MCF 10A (cell line): Measurements from ENCODE around the gene IFIT5. TPM values are rescaled to one million over a fixed set of nuclear protein-coding genes. Genes with fewer than 3 reads are reported as not detected.
A peak's percentile ranks its signal among the peaks of the same experiment; 100 is the strongest.

Experiments used
- Bru-seq: library from RNA; stranded (reverse); fragments of 400-500 nt; gene quantifications from one replicate; lab custom pipeline; 2021; lab: Mats Ljungman, UMichigan
- BruChase-seq, 2 experiments: library from RNA; stranded (reverse); fragments of 400-500 nt; gene quantifications; one replicate each; lab custom pipeline; 2021; lab: Mats Ljungman, UMichigan
- BruUV-seq: library from RNA; stranded (reverse); fragments of 400-500 nt; replicated peaks from 2 replicates; lab custom pipeline; 2021; lab: Mats Ljungman, UMichigan
- CTCF ChIA-PET: fragments of 300-600 bp; sonication (Branson Sonifier 250); formaldehyde crosslinking; extraction: SDS; loops from one replicate; lab custom pipeline; 2021; ENCODE audit warnings: antibody characterized with exemption, inconsistent platforms; lab: Yijun Ruan, JAX
- POLR2A ChIA-PET: fragments of 300-600, 350-650 bp; sonication (Branson Sonifier 250); formaldehyde crosslinking; extraction: SDS; loops from one replicate; lab custom pipeline; 2020; ENCODE audit warnings: antibody characterized with exemption, inconsistent platforms; lab: Yijun Ruan, JAX
- DNase-seq: peaks from one replicate; pipeline ENCODE4 v3.0.0-alpha.2; 2018; ENCODE audit not compliant: unreplicated experiment
- H3K27ac Mint-ChIP-seq: one replicate; pipeline ENCODE4 v1.8.0; 2022; ENCODE audit warnings: mild to moderate bottlenecking, low read depth, mixed read lengths; ENCODE audit not compliant: unreplicated experiment
- H3K27me3 Mint-ChIP-seq: one replicate; pipeline ENCODE4 v1.8.0; 2022; ENCODE audit warnings: mixed read lengths; ENCODE audit not compliant: insufficient read depth, unreplicated experiment
- H3K36me3 Mint-ChIP-seq: one replicate; pipeline ENCODE4 v1.8.0; 2022; ENCODE audit warnings: mild to moderate bottlenecking, moderate library complexity, mixed read lengths; ENCODE audit not compliant: insufficient read depth, unreplicated experiment
- H3K4me1 Mint-ChIP-seq: one replicate; pipeline ENCODE4 v1.8.0; 2022; ENCODE audit warnings: mixed read lengths; ENCODE audit not compliant: insufficient read depth, unreplicated experiment
- H3K4me3 Mint-ChIP-seq: one replicate; pipeline ENCODE4 v1.8.0; 2022; ENCODE audit warnings: mild to moderate bottlenecking, moderate library complexity, mixed read lengths; ENCODE audit not compliant: unreplicated experiment
- H3K9me3 Mint-ChIP-seq: one replicate; pipeline ENCODE4 v1.8.0; 2022; ENCODE audit warnings: mixed read lengths; ENCODE audit not compliant: unreplicated experiment
- intact Hi-C: fragments of 100-400 bp; cut with micrococcal nuclease; formaldehyde crosslinking; loops from 2 replicates; pipeline ENCODE4 v1.14.1; 2022
- long read RNA-seq: library from polyadenylated mRNA; stranded (forward); transcript quantifications from one replicate; pipeline ENCODE4 v2.0.0, GENCODE V29; 2022
- total RNA-seq: library from RNA; stranded (reverse); gene quantifications from 2 replicates; pipeline ENCODE4 v1.2.3, GENCODE V29; 2022
- TF ChIP-seq, protein P1 (sequence below): fragments of 200-600 bp; IDR thresholded peaks from one replicate; pipeline ENCODE4 v1.8.0; 2022; ENCODE audit warnings: antibody characterized with exemption, mild to moderate bottlenecking; ENCODE audit not compliant: unreplicated experiment

The IFIT5 gene
- total RNA-seq = 11.2 and 12.8 TPM in 2 replicates
- Bru-seq, nascent RNA = percentile 84 among the genes with signal in this experiment
- BruChase-seq, experiment 1, labeled RNA remaining after a 6-hour chase = percentile 89 among the genes with signal in this experiment
- BruChase-seq, experiment 2, labeled RNA remaining after a 2-hour chase = percentile 95 among the genes with signal in this experiment
- long read RNA-seq, full-length matches to known transcripts = 53 of 58 reads
- long read RNA-seq, partial matches to known transcripts = 0 of 58 reads
- long read RNA-seq, other reads (novel, unspliced or antisense) = 5 of 58 reads

DNA sequence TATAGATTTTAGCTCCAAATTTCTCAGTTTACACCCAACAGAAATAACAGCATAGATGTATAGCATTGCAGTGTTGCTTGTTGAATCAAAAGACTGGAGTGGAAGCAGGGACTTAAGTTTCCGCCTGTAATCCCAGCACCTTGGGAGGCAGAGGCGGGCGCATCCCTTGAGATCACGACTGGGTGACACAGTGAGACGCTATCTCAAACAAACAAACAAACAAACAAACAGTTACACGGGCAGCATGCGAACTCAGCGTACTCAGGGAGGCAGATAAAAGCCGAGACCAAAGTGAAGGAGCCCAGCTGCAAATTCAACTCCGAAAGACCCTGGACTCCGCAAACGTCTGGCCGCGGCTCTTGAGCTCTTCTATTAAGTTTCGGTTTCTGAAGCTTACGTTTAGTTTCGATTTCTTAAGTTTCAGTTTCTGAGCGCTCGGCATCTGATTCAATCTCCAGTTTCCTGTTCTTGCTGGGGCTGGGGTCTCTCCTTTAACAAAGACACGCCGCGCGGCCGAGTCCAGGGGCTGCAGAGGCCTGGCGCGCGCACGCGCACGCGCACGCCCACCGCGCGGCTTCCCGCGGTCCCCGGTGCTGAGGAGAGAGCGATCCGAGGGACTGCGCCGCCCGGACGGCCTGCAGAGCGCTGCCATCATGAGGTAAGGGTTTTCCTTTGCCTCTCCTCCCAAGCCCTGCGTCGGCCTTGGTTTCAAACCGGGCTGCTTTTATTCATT, at the start of gene IFIT5:
IFIT5 (plus strand) TSS at position 423 of the 733 bp plus-strand sequence; CDS start at position 654, 231 bp downstream.
- Mint-ChIP-seq H3K27ac (peak within 1 kb of the TSS; percentile 94), H3K9me3 (no peaks in the 10 kb centered on the region), H3K4me3 (peak within 1 kb of the TSS; percentile 80), H3K27me3 (no peaks in the 10 kb centered on the region), H3K4me1 (peaks cover 14% of the 10 kb centered on the region), H3K36me3 (peaks cover 15% of the 10 kb centered on the region)
- intact Hi-C loops = loop anchor here (1.0 kb wide), 1 partner anchor 22 kb away; the partner anchor contains the start of gene IFIT1
- TF ChIP-seq, protein P1, sequence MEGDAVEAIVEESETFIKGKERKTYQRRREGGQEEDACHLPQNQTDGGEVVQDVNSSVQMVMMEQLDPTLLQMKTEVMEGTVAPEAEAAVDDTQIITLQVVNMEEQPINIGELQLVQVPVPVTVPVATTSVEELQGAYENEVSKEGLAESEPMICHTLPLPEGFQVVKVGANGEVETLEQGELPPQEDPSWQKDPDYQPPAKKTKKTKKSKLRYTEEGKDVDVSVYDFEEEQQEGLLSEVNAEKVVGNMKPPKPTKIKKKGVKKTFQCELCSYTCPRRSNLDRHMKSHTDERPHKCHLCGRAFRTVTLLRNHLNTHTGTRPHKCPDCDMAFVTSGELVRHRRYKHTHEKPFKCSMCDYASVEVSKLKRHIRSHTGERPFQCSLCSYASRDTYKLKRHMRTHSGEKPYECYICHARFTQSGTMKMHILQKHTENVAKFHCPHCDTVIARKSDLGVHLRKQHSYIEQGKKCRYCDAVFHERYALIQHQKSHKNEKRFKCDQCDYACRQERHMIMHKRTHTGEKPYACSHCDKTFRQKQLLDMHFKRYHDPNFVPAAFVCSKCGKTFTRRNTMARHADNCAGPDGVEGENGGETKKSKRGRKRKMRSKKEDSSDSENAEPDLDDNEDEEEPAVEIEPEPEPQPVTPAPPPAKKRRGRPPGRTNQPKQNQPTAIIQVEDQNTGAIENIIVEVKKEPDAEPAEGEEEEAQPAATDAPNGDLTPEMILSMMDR = no peak
- DNase-seq = peak; percentile 65
- POLR2A ChIA-PET = interaction anchor here (0.6 to 4.2 kb wide), 22 partner anchors 9 to 424 kb away, joined by 3 to 51 read pairs (median 4); partner anchors contain the start of genes FAS, IFIT1, IFIT2 and IFIT3
- TSS peak; percentile 54 for BruUV-seq
- CTCF ChIA-PET = interaction anchor here (0.6 to 2.0 kb wide), 6 partner anchors 10 to 529 kb away, joined by 3 to 5 read pairs (median 4); partner anchors contain the start of gene IFIT1

- BruUV-seq = no TSS peak
- ChIA-PET POLR2A (interaction anchor here (0.6 to 1.8 kb wide), 8 partner anchors 22 to 158 kb away, joined by 3 to 5 read pairs (median 3); partner anchors contain the start of genes IFIT5 and LIPA), CTCF (interaction anchor here (0.6 to 3.5 kb wide), 10 partner anchors 11 to 468 kb away, joined by 3 to 40 read pairs (median 6); partner anchors contain the start of gene IFIT5)
- H3K9me3 Mint-ChIP-seq = no peaks in the 10 kb centered on the region
- H3K36me3 Mint-ChIP-seq = no peaks in the 10 kb centered on the region
- TF ChIP-seq, protein P1 = no peak
- no peaks in the 10 kb centered on the region for H3K27me3 Mint-ChIP-seq
- H3K4me1 Mint-ChIP-seq = no peaks in the 10 kb centered on the region
- DNase-seq = no peak
- no peak overlapping the region for H3K4me3 Mint-ChIP-seq
- intact Hi-C loops = no loop called here
- no peak overlapping the region for H3K27ac Mint-ChIP-seq
Observed at GRCh38 chr10:89367529-89367928, 46.8 kb upstream of the IFIT5 start.

DNA sequence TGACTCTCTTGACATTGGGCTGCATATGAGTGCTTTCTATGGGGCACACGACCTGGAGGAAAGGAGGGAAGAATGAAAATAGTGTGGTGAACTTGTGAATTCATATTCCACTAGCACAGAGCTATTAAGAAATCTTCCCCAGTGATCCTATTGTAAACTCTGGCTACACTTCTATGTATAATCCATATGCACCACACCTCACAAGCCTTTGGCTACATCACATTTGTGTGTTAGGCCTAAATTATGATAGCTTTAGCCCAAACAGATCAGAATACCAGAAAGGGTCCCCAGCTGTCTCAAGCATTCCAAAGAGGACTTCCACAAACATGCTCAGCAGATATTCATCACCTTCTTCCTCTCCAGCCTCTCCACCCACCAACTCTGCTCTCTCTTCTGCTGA, 46.2 kb upstream of the IFIT5 start:
- DNase-seq = no peak
- BruUV-seq = no TSS peak
- Mint-ChIP-seq H3K36me3 (no peaks in the 10 kb centered on the region), H3K27me3 (no peaks in the 10 kb centered on the region), H3K27ac (no peak overlapping the region), H3K4me3 (no peak overlapping the region), H3K9me3 (no peaks in the 10 kb centered on the region), H3K4me1 (no peaks in the 10 kb centered on the region)
- intact Hi-C loops = loop anchor here (2.0 kb wide), 1 partner anchor 65 kb away; the partner anchor contains the start of gene IFIT2
- CTCF ChIA-PET = interaction anchor here (1.0 to 3.5 kb wide), 12 partner anchors 12 to 374 kb away, joined by 3 to 40 read pairs (median 12); partner anchors contain the start of genes IFIT2 and IFIT5
- TF ChIP-seq, protein P1 = no peak
- POLR2A ChIA-PET = interaction anchor here (0.6 to 2.1 kb wide), 9 partner anchors 17 to 158 kb away, joined by 3 to 10 read pairs (median 3); partner anchors contain the start of genes IFIT3, IFIT5 and LIPA
